ENCODE results near the gene ZBED4. TPM values are rescaled to one million over a fixed set of nuclear protein-coding genes. Genes with fewer than 3 reads are reported as not detected.

The ZBED4 gene
- total RNA-seq, 1 donor from 2014 or later: 11.8 TPM

GRCh38 chr22:49882519-49883293 lies 29.1 kb downstream of the ZBED4 start:
- DNase-seq: peak; percentile 53
- ATAC-seq: no peak
- Histone ChIP-seq H3K4me3 (no peak overlapping the region), H3K9me3 (no peaks in the 10 kb centered on the region), H3K27me3 (no peaks in the 10 kb centered on the region), H3K4me1 (no peaks in the 10 kb centered on the region), H3K27ac (no peak overlapping the region), H3K36me3 (peaks cover 40% of the 10 kb centered on the region)
- no peak for TF ChIP-seq CTCF (IDR thresholded peaks at IDR 0.05)
- intact Hi-C loops (cut with DNase I): no loop called here

- Histone ChIP-seq H3K27ac (no peak overlapping the region), H3K9me3 (no peaks in the 10 kb centered on the region), H3K36me3 (peaks cover 40% of the 10 kb centered on the region), H3K4me3 (no peak overlapping the region), H3K4me1 (no peaks in the 10 kb centered on the region), H3K27me3 (no peaks in the 10 kb centered on the region)
- TF ChIP-seq CTCF (IDR thresholded peaks at IDR 0.05): no peak
- DNase-seq (no peak), ATAC-seq (no peak)
- intact Hi-C loops (cut with DNase I): no loop called here
Measured at GRCh38 chr22:49883294-49883640, 29.6 kb downstream of the ZBED4 start.

GRCh38 chr22:49884075-49884474 lies 30.4 kb downstream of the ZBED4 start:
- DNase-seq (peak; percentile 40), ATAC-seq (no peak)
- Histone ChIP-seq H3K9me3 (no peaks in the 10 kb centered on the region), H3K36me3 (peaks cover 40% of the 10 kb centered on the region), H3K27ac (no peak overlapping the region), H3K27me3 (no peaks in the 10 kb centered on the region), H3K4me3 (no peak overlapping the region), H3K4me1 (no peaks in the 10 kb centered on the region)
- TF ChIP-seq CTCF (IDR thresholded peaks at IDR 0.05): no peak
- intact Hi-C loops (cut with DNase I): no loop called here

- peak; percentile 54 for DNase-seq
Measured at GRCh38 chr22:49884503-49885260, 31.0 kb downstream of the ZBED4 start.

GRCh38 chr22:49885281-49885680 lies 31.6 kb downstream of the ZBED4 start:
- Histone ChIP-seq H3K9me3 (no peaks in the 10 kb centered on the region), H3K27ac (no peak overlapping the region), H3K36me3 (peaks cover 40% of the 10 kb centered on the region), H3K4me1 (no peaks in the 10 kb centered on the region), H3K4me3 (no peak overlapping the region), H3K27me3 (no peaks in the 10 kb centered on the region)
- no peak for TF ChIP-seq CTCF (IDR thresholded peaks at IDR 0.05)
- intact Hi-C loops (cut with DNase I): no loop called here
- DNase-seq: peak; percentile 33
- ATAC-seq: no peak

More at GRCh38 chr22:49884503-49885260, 31.0 kb downstream of the ZBED4 start:
- Histone ChIP-seq H3K27me3 (no peaks in the 10 kb centered on the region), H3K4me3 (no peak overlapping the region), H3K4me1 (no peaks in the 10 kb centered on the region), H3K36me3 (peaks cover 40% of the 10 kb centered on the region), H3K9me3 (no peaks in the 10 kb centered on the region), H3K27ac (no peak overlapping the region)
- intact Hi-C loops (cut with DNase I): no loop called here
- TF ChIP-seq CTCF (IDR thresholded peaks at IDR 0.05): no peak
- ATAC-seq: no peak
